GM23248 (cell line): ENCODE data around the gene RTL10.

Source experiments
- EZH2 ChIP-seq: fragments of 200-600 bp; sonication (generic); IDR thresholded peaks from 2 replicates; pipeline ENCODE4 v1.6.1; 2018; ENCODE audit warnings: antibody characterized with exemption, mild to moderate bottlenecking; ENCODE audit not compliant: insufficient read depth, poor library complexity, severe bottlenecking
- EZH2phosphoT487 ChIP-seq: fragments of 200-600 bp; sonication (generic); IDR thresholded peaks from 2 replicates; pipeline ENCODE4 v1.6.1; 2018; ENCODE audit warnings: antibody characterized with exemption, moderate library complexity, mild to moderate bottlenecking, low read depth; ENCODE audit not compliant: insufficient read depth

DNA sequence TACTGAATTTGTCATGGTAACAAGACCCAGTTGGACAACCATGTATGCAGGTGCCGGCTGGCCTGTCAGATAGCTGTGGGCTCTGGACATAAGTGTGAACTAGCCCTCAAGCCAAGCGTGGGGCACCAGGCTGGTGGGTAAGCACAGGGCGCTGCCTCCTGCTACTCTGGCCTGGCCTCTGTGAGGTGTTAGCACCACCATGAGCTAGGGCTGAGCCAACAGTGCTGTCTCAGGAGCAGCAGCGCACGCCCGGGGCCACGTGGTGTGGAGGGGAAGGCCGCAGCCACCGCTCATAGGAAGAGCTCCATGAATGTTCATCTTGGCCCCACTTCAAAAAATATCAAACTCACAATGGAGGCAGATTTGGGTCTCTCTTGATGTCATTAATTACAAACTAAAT is 35.3 kb upstream of the RTL10 start:
- TF ChIP-seq EZH2: no peak
- TF ChIP-seq EZH2phosphoT487: no peak
